Neuronal stem cell (in vitro differentiated cells): ENCODE results near the gene MCF2L2.
A peak's percentile ranks its signal among the peaks of the same experiment; 100 is the strongest.

ENCODE experiments used
- DNase-seq: peaks from one replicate; pipeline ENCODE4 v3.0.0-alpha.2; 2013; ENCODE audit warnings: low spot score
- H2AFZ ChIP-seq: one replicate; pipeline ENCODE4 v1.6.1; 2013; ENCODE audit warnings: mild to moderate bottlenecking, low read length, inconsistent platforms
- H2AK5ac ChIP-seq: 2 replicates; pipeline ENCODE4 v1.6.1; 2013; ENCODE audit warnings: low read depth, mild to moderate bottlenecking, inconsistent platforms, low read length, moderate library complexity, mixed read lengths
- H2BK120ac ChIP-seq: 2 replicates; pipeline ENCODE4 v1.6.1; 2013; ENCODE audit warnings: low read depth, mild to moderate bottlenecking, inconsistent platforms, low read length, moderate library complexity, mixed read lengths
- H2BK12ac ChIP-seq: one replicate; pipeline ENCODE4 v1.6.1; 2013; ENCODE audit warnings: low read length, inconsistent platforms
- H2BK15ac ChIP-seq: 2 replicates; pipeline ENCODE4 v1.6.1; 2013; ENCODE audit warnings: mild to moderate bottlenecking, low read length, inconsistent platforms, mixed read lengths
- H2BK5ac ChIP-seq: one replicate; pipeline ENCODE4 v1.6.1; 2013; ENCODE audit warnings: inconsistent platforms, mild to moderate bottlenecking, low read length, moderate library complexity
- H3K14ac ChIP-seq: one replicate; pipeline ENCODE4 v1.6.1; 2013; ENCODE audit warnings: low read length, inconsistent platforms
- H3K18ac ChIP-seq: 2 replicates; pipeline ENCODE4 v1.6.1; 2013; ENCODE audit warnings: low read length, inconsistent platforms
- H3K23ac ChIP-seq: 2 replicates; pipeline ENCODE4 v1.6.1; 2013; ENCODE audit warnings: low read depth, mild to moderate bottlenecking, mixed read lengths, low read length, inconsistent platforms; ENCODE audit not compliant: poor library complexity
- H3K27ac ChIP-seq: replicated peaks from 3 replicates; pipeline ENCODE4 v1.5.1; 2013; ENCODE audit warnings: low read length, inconsistent platforms
- H3K27me3 ChIP-seq, 3 experiments: 2 replicates each; pipeline ENCODE4 v1.6.1; 2013; ENCODE audit warnings: low read length in 3 of 3, mild to moderate bottlenecking in 2 of 3, inconsistent platforms in 1 of 3, low read depth in 1 of 3, mixed read lengths in 1 of 3, moderate library complexity in 1 of 3; ENCODE audit not compliant: control insufficient read depth in 3 of 3, insufficient read depth in 3 of 3
- H3K36me3 ChIP-seq, 2 donors: replicated peaks in 1 of 2; 2 replicates each; pipeline ENCODE4 v1.6.1; 2013; ENCODE audit warnings: low read length in 2 of 2; ENCODE audit not compliant: control insufficient read depth in 2 of 2, insufficient read depth in 2 of 2
- H3K4ac ChIP-seq: 2 replicates; pipeline ENCODE4 v1.6.1; 2013; ENCODE audit warnings: inconsistent platforms, mild to moderate bottlenecking, low read length, moderate library complexity
- H3K4me1 ChIP-seq, 2 donors: 1 replicate in 1 of 2; 2 replicates in 1 of 2; pipeline ENCODE4 v1.6.1; 2013; ENCODE audit warnings: low read length in 2 of 2, low read depth in 1 of 2; ENCODE audit not compliant: control insufficient read depth in 2 of 2, insufficient read depth in 1 of 2
- H3K4me2 ChIP-seq: one replicate; pipeline ENCODE4 v1.6.1; 2013; ENCODE audit warnings: mild to moderate bottlenecking, low read length, inconsistent platforms; ENCODE audit not compliant: insufficient read depth, poor library complexity, severe bottlenecking
- H3K4me3 ChIP-seq, 2 donors: 2 replicates each; pipeline ENCODE4 v1.5.1; 2013; ENCODE audit warnings: low read length in 2 of 2, mild to moderate bottlenecking in 2 of 2, inconsistent platforms in 1 of 2, moderate library complexity in 1 of 2
- H3K79me1 ChIP-seq: one replicate; pipeline ENCODE4 v1.6.1; 2013; ENCODE audit warnings: low read depth, mild to moderate bottlenecking, inconsistent platforms, low read length, moderate library complexity
- H3K9ac ChIP-seq: one replicate; pipeline ENCODE4 v1.6.1; 2013; ENCODE audit warnings: mild to moderate bottlenecking, low read depth, low read length, inconsistent platforms; ENCODE audit not compliant: poor library complexity
- H3K9me3 ChIP-seq, 2 donors: replicated peaks in 1 of 2; 2 replicates each; pipeline versions ENCODE3 to v1.6.1; 2013; ENCODE audit warnings: low read length in 2 of 2, mild to moderate bottlenecking in 2 of 2, inconsistent platforms in 1 of 2, low read depth in 1 of 2, mixed read lengths in 1 of 2, moderate library complexity in 1 of 2; ENCODE audit not compliant: control insufficient read depth in 2 of 2, insufficient read depth in 1 of 2
- H4K8ac ChIP-seq: one replicate; pipeline ENCODE4 v1.6.1; 2013; ENCODE audit warnings: low read depth, mild to moderate bottlenecking, inconsistent platforms, low read length, moderate library complexity
- H4K91ac ChIP-seq: one replicate; pipeline ENCODE4 v1.6.1; 2013; ENCODE audit warnings: low read length, low read depth, mild to moderate bottlenecking, inconsistent platforms; ENCODE audit not compliant: poor library complexity
- WGBS, 2 donors: extraction: QIAGEN DNeasy Blood & Tissue Kit; methylation state at CpG; one replicate each; pipeline ENCODE4 v1.1.7; 2013; ENCODE audit warnings: missing lambda C conversion rate in 2 of 2, mixed read lengths in 1 of 2; ENCODE audit not compliant: insufficient read length in 2 of 2, insufficient replicate concordance in 1 of 2; ENCODE audit errors: extremely low coverage in 2 of 2; 5-methylcytosine and 5-hydroxymethylcytosine counted together

MCF2L2 gene

GRCh38 chr3:183396662-183397391, 31.6 kb downstream of the MCF2L2 start:
- H3K4me2 ChIP-seq, result no peak overlapping the region
- H2BK120ac ChIP-seq, result no peak overlapping the region
- no peak overlapping the region for H4K8ac ChIP-seq
- H3K23ac ChIP-seq, result no peak overlapping the region
- H3K4me3 ChIP-seq, result no peak overlapping the region
- WGBS, 2 donors, result no CpG with 5 or more reads among the region's 5 CpGs
- peaks cover 0 to 2% of the 10 kb centered on the region in 2 donors for H3K36me3 ChIP-seq
- H3K9ac ChIP-seq, result no peak overlapping the region
- H2BK5ac ChIP-seq, result no peak overlapping the region
- H4K91ac ChIP-seq, result no peak overlapping the region
- no peak overlapping the region for H2AK5ac ChIP-seq
- no peak overlapping the region for H3K27ac ChIP-seq
- no peaks in the 10 kb centered on the region for H3K9me3 ChIP-seq
- H3K27me3 ChIP-seq, result peaks cover 0 to 8% (median 0%) of the 10 kb centered on the region in 3 experiments
- no peak overlapping the region for H3K4ac ChIP-seq
- DNase-seq, result no peak
- H3K4me1 ChIP-seq, result peaks cover 3 to 10% of the 10 kb centered on the region in 2 donors
- no peak overlapping the region for H2BK12ac ChIP-seq
- no peak overlapping the region for H2AFZ ChIP-seq
- H3K14ac ChIP-seq, result no peak overlapping the region
- no peaks in the 10 kb centered on the region for H3K79me1 ChIP-seq
- H2BK15ac ChIP-seq, result no peak overlapping the region
- H3K18ac ChIP-seq, result no peak overlapping the region

DNA sequence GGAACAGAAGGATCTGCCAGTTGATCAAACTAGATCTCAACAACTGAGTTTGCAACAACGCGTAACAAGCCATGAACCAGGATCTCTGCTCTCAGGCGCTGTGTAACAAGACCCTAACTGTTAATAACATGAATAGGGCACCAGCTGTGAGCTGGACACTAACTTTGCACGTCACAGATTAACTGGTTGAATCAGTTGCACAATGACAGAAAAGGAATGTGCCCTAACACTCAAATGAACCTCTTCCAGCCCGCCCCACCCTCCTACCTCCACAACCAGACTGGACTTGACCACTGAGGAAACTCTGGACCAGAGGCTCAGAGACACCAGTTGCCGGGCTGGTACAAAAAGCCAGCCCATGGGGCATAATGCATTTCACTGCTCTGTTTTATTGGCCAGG, 34.3 kb downstream of the MCF2L2 start:
- DNase-seq, result no peak
- Histone ChIP-seq H2AFZ (no peak overlapping the region), H4K91ac (no peak overlapping the region), H3K4me1 (peaks cover 3 to 6% of the 10 kb centered on the region in 2 donors), H3K23ac (no peak overlapping the region), H3K36me3 (peaks cover 0 to 2% of the 10 kb centered on the region in 2 donors), H3K4me2 (no peak overlapping the region), H2BK5ac (no peak overlapping the region), H3K9me3 (no peaks in the 10 kb centered on the region), H2BK15ac (no peak overlapping the region), H3K9ac (no peak overlapping the region), H3K27ac (no peak overlapping the region), H3K4me3 (no peak overlapping the region), H3K14ac (no peak overlapping the region), H3K18ac (no peak overlapping the region), H3K27me3 (peaks cover 0 to 8% (median 0%) of the 10 kb centered on the region in 3 experiments), H2AK5ac (no peak overlapping the region), H4K8ac (no peak overlapping the region), H3K4ac (no peak overlapping the region), H2BK12ac (no peak overlapping the region), H3K79me1 (no peaks in the 10 kb centered on the region), H2BK120ac (no peak overlapping the region)
- WGBS, 2 donors, result no CpG with 5 or more reads among the region's 6 CpGs

DNA sequence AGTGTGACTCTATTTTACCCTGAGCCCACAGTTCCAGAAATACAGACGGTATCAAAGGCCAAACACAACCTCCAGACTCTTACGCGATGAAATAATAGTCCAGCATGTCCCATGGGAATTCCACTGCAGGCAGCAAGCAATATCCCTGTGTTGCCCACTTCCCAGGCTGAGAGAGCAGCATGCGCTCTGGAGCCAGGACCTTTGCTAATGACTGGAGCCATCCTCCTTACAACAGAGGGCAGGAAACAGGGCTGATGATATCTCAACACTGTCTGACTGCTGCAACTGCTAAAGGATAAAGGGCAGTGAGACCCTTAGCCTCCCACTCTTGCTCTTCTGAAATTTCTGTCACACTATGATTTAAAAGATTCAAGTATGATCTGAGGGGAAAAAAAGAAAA, 34.8 kb downstream of the MCF2L2 start:
- Histone ChIP-seq H2AK5ac (no peak overlapping the region), H3K27me3 (peaks cover 0 to 8% (median 0%) of the 10 kb centered on the region in 3 experiments), H3K9me3 (no peaks in the 10 kb centered on the region), H3K27ac (no peak overlapping the region), H2BK12ac (no peak overlapping the region), H4K91ac (no peak overlapping the region), H3K18ac (no peak overlapping the region), H2BK120ac (no peak overlapping the region), H3K4me1 (peaks cover 3 to 6% of the 10 kb centered on the region in 2 donors), H3K4me2 (no peak overlapping the region), H3K36me3 (peaks cover 0 to 2% of the 10 kb centered on the region in 2 donors), H2BK5ac (no peak overlapping the region), H3K9ac (no peak overlapping the region), H4K8ac (no peak overlapping the region), H3K4ac (no peak overlapping the region), H3K79me1 (no peaks in the 10 kb centered on the region), H3K14ac (no peak overlapping the region), H2AFZ (no peak overlapping the region), H3K23ac (no peak overlapping the region), H2BK15ac (no peak overlapping the region), H3K4me3 (no peak overlapping the region)
- WGBS, 2 donors, result no CpG with 5 or more reads among the region's 4 CpGs
- no peak for DNase-seq

GRCh38 chr3:183392186-183393034, 36.0 kb downstream of the MCF2L2 start:
- WGBS, 2 donors, result no CpG with 5 or more reads among the region's 12 CpGs
- no peak overlapping the region for H3K23ac ChIP-seq
- H3K4ac ChIP-seq, result no peak overlapping the region
- no peak overlapping the region for H2AFZ ChIP-seq
- no peak overlapping the region for H2BK15ac ChIP-seq
- peak overlapping the region in 1 of 2 donors; percentile 22 for H3K4me3 ChIP-seq
- no peak overlapping the region for H3K27ac ChIP-seq
- no peak overlapping the region for H3K9ac ChIP-seq
- H2BK120ac ChIP-seq, result no peak overlapping the region
- no peaks in the 10 kb centered on the region for H3K79me1 ChIP-seq
- H2BK5ac ChIP-seq, result no peak overlapping the region
- no peak overlapping the region for H3K18ac ChIP-seq
- H2BK12ac ChIP-seq, result no peak overlapping the region
- H3K27me3 ChIP-seq, result peaks cover 0 to 8% (median 0%) of the 10 kb centered on the region in 3 experiments
- H3K9me3 ChIP-seq, result no peaks in the 10 kb centered on the region
- DNase-seq, result no peak
- H3K4me1 ChIP-seq, result peaks cover 3 to 6% of the 10 kb centered on the region in 2 donors
- H3K36me3 ChIP-seq, result peaks cover 0 to 2% of the 10 kb centered on the region in 2 donors
- no peak overlapping the region for H3K14ac ChIP-seq
- no peak overlapping the region for H3K4me2 ChIP-seq
- H2AK5ac ChIP-seq, result peak overlapping the region; percentile 31
- H4K91ac ChIP-seq, result no peak overlapping the region
- H4K8ac ChIP-seq, result no peak overlapping the region
